Vagina (tissue), 2 donors: ENCODE results near the gene PGP. TPM values are rescaled to one million over a fixed set of nuclear protein-coding genes. Genes with fewer than 3 reads are reported as not detected.

Experiments
- DNase-seq, 2 donors: peaks; one replicate each; pipeline ENCODE4 v3.0.0-alpha.2; 2017; ENCODE audit errors: extremely low spot score in 2 of 2
- H3K27ac ChIP-seq: fragments of 200-600 bp; sonication (generic); one replicate; pipeline ENCODE4 v1.5.1; 2019
- H3K27me3 ChIP-seq: fragments of 200-600 bp; sonication (generic); one replicate; pipeline ENCODE4 v1.5.1; 2019
- H3K36me3 ChIP-seq, 2 donors: fragments of 200-600 bp; sonication (generic); one replicate each; pipeline ENCODE4 v1.5.1; 2017 to 2019
- H3K4me1 ChIP-seq: fragments of 200-600 bp; sonication (generic); one replicate; pipeline ENCODE4 v1.5.1; 2019
- H3K4me3 ChIP-seq, 2 donors: fragments of 200-600 bp; sonication (generic); 1 replicate in 1 of 2; 2 replicates in 1 of 2; pipeline ENCODE4 v1.5.1; 2016 to 2019
- H3K9me3 ChIP-seq: fragments of 200-600 bp; sonication (generic); one replicate; pipeline ENCODE4 v1.5.1; 2019
- POLR2A ChIP-seq, 2 donors: fragments of 450-650 bp; IDR thresholded peaks; one replicate each; pipeline ENCODE4 v1.6.1; 2017; ENCODE audit warnings: antibody characterized with exemption in 2 of 2, mild to moderate bottlenecking in 2 of 2, moderate library complexity in 2 of 2
- POLR2AphosphoS5 ChIP-seq, 2 donors: sonication (generic); formaldehyde crosslinking; IDR thresholded peaks; one replicate each; pipeline ENCODE4 v1.9.0; 2017; ENCODE audit warnings: antibody characterized with exemption in 2 of 2, mild to moderate bottlenecking in 2 of 2, low read depth in 1 of 2; ENCODE audit not compliant: insufficient read depth in 1 of 2
- intact Hi-C: fragments of 100-400 bp; cut with DNase I; formaldehyde crosslinking; loops from one replicate; pipeline ENCODE4 v1.15.1; 2023
- total RNA-seq: library from RNA; depleted of rRNA; stranded (reverse); fragments of >200 nt; gene quantifications from one replicate; pipeline ENCODE4 v1.2.3, GENCODE V29; 2016
- TF ChIP-seq, protein P1 (sequence below), 3 experiments: fragments of 450-650 bp in 2 of 3; fragments of 200-600 bp in 1 of 3; sonication (generic) in 1 of 3; IDR thresholded peaks; one replicate each; pipeline ENCODE4 v1.5.1; 2017 to 2019; ENCODE audit warnings: antibody characterized with exemption in 3 of 3, mild to moderate bottlenecking in 2 of 3, moderate library complexity in 2 of 3

Gene PGP
- total RNA-seq, 1 donor from 2014 or later, result 15.5 TPM

DNA sequence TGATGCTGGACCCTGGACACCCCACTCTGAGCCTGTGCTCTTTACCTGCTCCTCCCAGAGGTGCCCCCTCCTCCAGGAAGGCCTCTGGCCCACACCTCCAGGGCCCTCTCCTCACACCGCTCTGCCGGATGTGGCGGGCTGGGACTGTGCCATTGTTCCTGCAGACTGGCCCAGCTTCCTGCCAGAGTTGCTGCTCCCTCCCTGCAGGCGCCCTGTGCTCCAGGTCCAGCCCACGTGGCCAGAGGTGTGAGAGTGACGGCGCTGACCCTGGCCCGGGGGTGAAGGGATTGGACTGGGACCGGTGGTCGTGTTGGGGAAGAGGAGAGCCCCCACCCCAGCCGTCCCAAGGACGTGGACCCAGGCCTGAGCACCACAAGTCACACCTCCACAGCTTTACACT lies 14.5 kb upstream of the PGP start:
- intact Hi-C loops, result no loop called here
- peaks cover 0 to 51% of the 10 kb centered on the region in 2 donors for H3K36me3 ChIP-seq

DNA sequence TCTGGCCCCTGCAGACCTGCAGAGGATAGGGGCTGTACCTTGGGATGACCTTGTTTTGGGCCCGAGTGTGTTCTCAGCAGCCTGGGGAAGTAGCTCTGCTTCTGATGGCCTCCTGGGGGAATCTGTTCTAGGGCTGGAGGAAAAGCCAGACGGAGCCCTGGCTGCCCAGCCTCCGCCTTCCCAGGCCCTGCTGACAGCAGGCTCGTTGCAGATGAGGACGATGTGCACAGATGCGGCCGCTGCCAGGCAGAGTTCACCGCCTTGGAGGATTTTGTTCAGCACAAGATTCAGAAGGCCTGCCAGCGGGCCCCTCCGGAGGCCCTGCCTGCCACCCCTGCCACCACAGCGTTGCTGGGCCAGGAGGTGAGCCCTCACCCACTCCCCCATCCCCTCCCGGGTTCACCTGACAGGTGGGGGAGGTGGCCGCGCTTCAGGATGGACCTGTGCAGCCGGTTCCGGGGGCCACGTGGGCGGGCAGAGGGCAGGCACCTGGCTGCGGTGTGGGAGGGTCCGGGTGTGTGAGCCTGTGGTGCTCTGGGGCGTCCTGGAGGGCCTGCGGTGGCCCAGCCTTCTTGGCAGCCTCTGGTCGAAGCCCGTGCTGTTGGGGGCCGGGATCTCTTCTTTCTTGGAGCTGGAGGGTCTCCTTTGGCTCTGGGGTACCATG lies 13.7 kb upstream of the PGP start:
- Histone ChIP-seq H3K4me3 (no peak overlapping the region), H3K36me3 (peaks cover 0 to 43% of the 10 kb centered on the region in 2 donors), H3K27ac (no peak overlapping the region), H3K4me1 (peaks cover 43% of the 10 kb centered on the region), H3K9me3 (no peaks in the 10 kb centered on the region), H3K27me3 (no peaks in the 10 kb centered on the region)
- DNase-seq, result no peak
- intact Hi-C loops, result no loop called here
- TF ChIP-seq, protein P1, sequence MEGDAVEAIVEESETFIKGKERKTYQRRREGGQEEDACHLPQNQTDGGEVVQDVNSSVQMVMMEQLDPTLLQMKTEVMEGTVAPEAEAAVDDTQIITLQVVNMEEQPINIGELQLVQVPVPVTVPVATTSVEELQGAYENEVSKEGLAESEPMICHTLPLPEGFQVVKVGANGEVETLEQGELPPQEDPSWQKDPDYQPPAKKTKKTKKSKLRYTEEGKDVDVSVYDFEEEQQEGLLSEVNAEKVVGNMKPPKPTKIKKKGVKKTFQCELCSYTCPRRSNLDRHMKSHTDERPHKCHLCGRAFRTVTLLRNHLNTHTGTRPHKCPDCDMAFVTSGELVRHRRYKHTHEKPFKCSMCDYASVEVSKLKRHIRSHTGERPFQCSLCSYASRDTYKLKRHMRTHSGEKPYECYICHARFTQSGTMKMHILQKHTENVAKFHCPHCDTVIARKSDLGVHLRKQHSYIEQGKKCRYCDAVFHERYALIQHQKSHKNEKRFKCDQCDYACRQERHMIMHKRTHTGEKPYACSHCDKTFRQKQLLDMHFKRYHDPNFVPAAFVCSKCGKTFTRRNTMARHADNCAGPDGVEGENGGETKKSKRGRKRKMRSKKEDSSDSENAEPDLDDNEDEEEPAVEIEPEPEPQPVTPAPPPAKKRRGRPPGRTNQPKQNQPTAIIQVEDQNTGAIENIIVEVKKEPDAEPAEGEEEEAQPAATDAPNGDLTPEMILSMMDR (IDR thresholded peaks at IDR 0.05), result no peak
- no peak for TF ChIP-seq POLR2A (IDR thresholded peaks at IDR 0.05)
- no peak for TF ChIP-seq POLR2AphosphoS5 (IDR thresholded peaks at IDR 0.05; ENCODE audit: insufficient read depth in 1 of 2, low read depth in 1 of 2)

More for the DNA sequence above, 14.5 kb upstream of the PGP start:
- H3K27me3 ChIP-seq, result no peaks in the 10 kb centered on the region
- H3K9me3 ChIP-seq, result no peaks in the 10 kb centered on the region
- TF ChIP-seq POLR2AphosphoS5 (IDR thresholded peaks at IDR 0.05; ENCODE audit: insufficient read depth in 1 of 2, low read depth in 1 of 2), result no peak
- no peak overlapping the region for H3K27ac ChIP-seq
- no peak overlapping the region for H3K4me3 ChIP-seq
- peaks cover 42% of the 10 kb centered on the region for H3K4me1 ChIP-seq
- no peak for DNase-seq

DNA sequence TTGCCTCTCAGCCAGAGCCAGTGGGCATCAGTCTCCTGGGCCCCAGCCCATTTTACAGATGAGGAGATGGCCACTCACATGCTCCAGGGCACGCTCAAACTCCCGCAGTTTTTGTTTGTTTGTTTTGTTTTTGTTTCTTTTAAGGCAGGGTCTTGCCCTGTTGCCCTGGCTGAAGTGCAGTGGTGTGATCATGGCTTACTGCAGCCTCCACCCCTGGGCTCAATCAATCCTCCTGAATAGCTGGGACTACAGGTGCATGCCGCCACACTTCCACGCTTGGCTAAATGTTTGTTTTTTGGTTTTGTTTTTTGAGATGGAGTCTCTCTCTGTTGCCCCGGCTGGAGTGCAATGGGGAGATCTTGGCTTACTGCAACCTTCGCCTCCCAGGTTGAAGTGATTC lies 12.3 kb upstream of the PGP start:
- no peaks in the 10 kb centered on the region for H3K9me3 ChIP-seq
- TF ChIP-seq, protein P1 (IDR thresholded peaks at IDR 0.05), result no peak
- TF ChIP-seq POLR2AphosphoS5 (IDR thresholded peaks at IDR 0.05; ENCODE audit: insufficient read depth in 1 of 2, low read depth in 1 of 2) (no peak), POLR2A (IDR thresholded peaks at IDR 0.05) (no peak)
- peaks cover 47% of the 10 kb centered on the region for H3K4me1 ChIP-seq
- no peak overlapping the region for H3K27ac ChIP-seq
- DNase-seq, result no peak
- no peak overlapping the region for H3K4me3 ChIP-seq
- H3K27me3 ChIP-seq, result no peaks in the 10 kb centered on the region
- H3K36me3 ChIP-seq, result peaks cover 0 to 30% of the 10 kb centered on the region in 2 donors
- intact Hi-C loops, result no loop called here

DNA sequence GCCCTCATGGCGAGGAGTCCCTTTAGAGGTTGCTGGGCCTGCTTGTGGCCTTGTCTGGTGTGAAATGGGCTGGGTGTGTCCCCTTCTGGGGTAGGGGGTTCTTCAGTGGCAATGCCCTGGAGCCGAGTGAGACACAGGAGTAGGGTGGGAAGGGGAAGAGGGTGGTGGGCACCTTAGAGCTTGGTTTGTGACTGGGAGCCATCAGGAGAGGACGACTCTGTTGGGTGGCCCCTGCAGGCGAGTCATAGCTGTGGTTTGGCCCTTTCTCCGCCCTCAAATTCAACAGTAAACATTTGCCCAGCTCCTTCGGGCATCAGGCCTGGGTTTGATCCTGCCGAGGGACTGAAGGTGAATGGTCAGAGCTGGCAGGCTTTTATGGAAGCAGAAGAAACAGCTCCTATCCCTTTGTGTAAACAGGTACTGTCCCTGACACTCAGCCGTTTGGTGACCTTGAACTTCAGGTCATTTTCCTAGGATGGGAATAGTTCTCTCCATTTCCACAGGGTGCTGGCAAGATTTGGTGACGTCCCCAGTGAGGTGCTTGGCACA lies 11.7 kb upstream of the PGP start:
- TF ChIP-seq, protein P1 (IDR thresholded peaks at IDR 0.05), result no peak
- TF ChIP-seq POLR2A (IDR thresholded peaks at IDR 0.05), result no peak
- TF ChIP-seq POLR2AphosphoS5 (IDR thresholded peaks at IDR 0.05; ENCODE audit: insufficient read depth in 1 of 2, low read depth in 1 of 2), result no peak
- Histone ChIP-seq H3K4me1 (peaks cover 41% of the 10 kb centered on the region), H3K36me3 (peaks cover 0 to 24% of the 10 kb centered on the region in 2 donors), H3K9me3 (no peaks in the 10 kb centered on the region), H3K4me3 (no peak overlapping the region), H3K27ac (no peak overlapping the region), H3K27me3 (no peaks in the 10 kb centered on the region)
- no peak for DNase-seq
- intact Hi-C loops, result no loop called here

DNA sequence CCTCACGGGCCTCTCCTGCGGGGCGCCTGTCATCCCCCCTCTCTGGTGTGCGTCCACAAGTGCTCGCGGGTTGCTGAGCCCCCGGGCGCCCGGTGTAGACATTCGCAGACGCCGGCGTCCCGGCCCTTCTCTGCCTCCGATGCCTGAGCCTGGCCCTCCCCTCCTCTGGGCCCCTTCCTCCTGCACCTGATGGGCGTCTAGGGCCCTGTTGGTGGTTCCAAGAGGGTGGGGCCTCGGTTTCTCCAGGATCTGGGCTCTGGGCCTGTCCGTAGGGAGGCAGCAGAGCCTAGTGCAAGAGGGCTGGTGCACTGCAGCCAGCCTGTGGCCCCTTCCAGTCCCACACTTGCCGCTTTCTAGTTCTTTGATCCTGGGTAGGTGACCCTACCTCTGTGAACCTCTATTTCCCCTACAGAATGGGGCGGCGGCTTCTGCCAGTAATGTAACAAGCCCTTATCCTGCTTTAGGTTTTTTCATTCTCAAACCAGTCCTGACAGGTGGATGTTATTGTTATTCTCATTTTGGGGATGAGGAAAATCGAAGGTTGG lies 9.4 kb upstream of the PGP start:
- Histone ChIP-seq H3K9me3 (no peaks in the 10 kb centered on the region), H3K27me3 (no peaks in the 10 kb centered on the region), H3K4me1 (peaks cover 31% of the 10 kb centered on the region), H3K36me3 (peaks cover 0 to 6% of the 10 kb centered on the region in 2 donors), H3K27ac (peak overlapping the region; percentile 89), H3K4me3 (peak overlapping the region; percentile 82 to 99)
- intact Hi-C loops, result no loop called here
- TF ChIP-seq POLR2AphosphoS5 (IDR thresholded peaks at IDR 0.05; ENCODE audit: insufficient read depth in 1 of 2, low read depth in 1 of 2) (no peak), POLR2A (IDR thresholded peaks at IDR 0.05) (no peak)
- TF ChIP-seq, protein P1 (IDR thresholded peaks at IDR 0.05), result no peak
- no peak for DNase-seq
